22Rv1 (cell line): ENCODE results near the gene PRKD2.

ENCODE experiments used
- CTCF ChIP-seq: fragments of 450-650 bp; IDR thresholded peaks from 2 replicates; pipeline ENCODE4 v1.5.1; 2017; ENCODE audit warnings: mild to moderate bottlenecking
- ZFX ChIP-seq: fragments of 450-650 bp; IDR thresholded peaks from 2 replicates; pipeline ENCODE4 v1.6.1; 2017; ENCODE audit warnings: antibody characterized with exemption, borderline replicate concordance

DNA sequence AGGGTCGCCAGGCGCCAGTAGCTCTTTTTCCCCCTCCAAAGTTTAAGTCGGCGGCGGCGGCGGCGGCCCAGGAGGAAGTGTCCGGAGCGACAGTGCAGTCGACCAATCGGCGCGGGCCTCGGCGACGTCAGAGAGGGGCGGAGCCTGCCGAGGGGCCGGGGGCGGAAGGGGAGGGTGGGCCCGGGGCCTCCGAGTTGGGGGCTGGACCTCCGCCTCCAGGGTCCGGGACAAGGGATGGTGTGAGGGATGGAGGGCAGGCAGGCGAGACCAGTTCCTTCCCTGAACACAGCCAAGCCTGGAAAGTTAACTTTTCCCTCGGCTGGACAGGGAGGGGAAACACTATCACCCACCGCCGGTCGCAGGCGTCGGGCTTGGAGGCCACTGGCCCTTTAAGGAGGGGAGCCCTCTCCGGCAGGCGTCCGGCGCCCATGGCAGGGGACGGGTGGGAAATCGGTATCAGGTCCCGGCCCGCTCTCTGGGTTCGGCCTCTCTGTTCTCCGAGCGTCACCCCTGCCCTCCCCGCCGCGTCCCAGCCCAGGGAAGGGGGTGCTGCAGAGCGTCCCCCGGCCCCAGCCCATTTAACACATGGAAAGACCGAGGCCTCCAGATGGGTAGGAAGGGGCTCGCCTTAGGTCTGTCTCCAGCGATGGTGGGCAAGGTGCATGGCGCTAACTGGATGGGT lies at the start of gene PRKD2:
- TF ChIP-seq CTCF (no peak), ZFX (no peak)
